HepG2 (cell line): Measurements from ENCODE around the gene RGR. TPM values are rescaled to one million over a fixed set of nuclear protein-coding genes. Genes with fewer than 3 reads are reported as not detected.

Experiments used
- GPN1 ChIP-seq: sonication (generic); formaldehyde crosslinking; IDR thresholded peaks from 2 replicates; pipeline ENCODE4 v1.5.1; 2020; ENCODE audit warnings: missing genetic modification reagents, borderline replicate concordance
- HOXD1 ChIP-seq: sonication (generic); formaldehyde crosslinking; IDR thresholded peaks from 2 replicates; pipeline ENCODE4 v1.5.0; 2020; ENCODE audit warnings: missing genetic modification reagents
- JARID2 ChIP-seq: sonication (generic); formaldehyde crosslinking; IDR thresholded peaks from 2 replicates; pipeline ENCODE4 v1.8.1; 2023; ENCODE audit warnings: missing genetic modification reagents, inconsistent platforms; ENCODE audit not compliant: insufficient replicate concordance
- KDM1A ChIP-seq: IDR thresholded peaks from 2 replicates; pipeline ENCODE4 v1.6.1; 2016; ENCODE audit warnings: missing compliant biosample characterization
- ONECUT2 ChIP-seq: sonication (generic); formaldehyde crosslinking; IDR thresholded peaks from 2 replicates; pipeline ENCODE4 v1.4.0; 2020; ENCODE audit warnings: missing genetic modification reagents
- PAF1 ChIP-seq: IDR thresholded peaks from 2 replicates; pipeline ENCODE4 v1.6.1; 2016; ENCODE audit warnings: missing genetic modification reagents, missing compliant biosample characterization
- SKI ChIP-seq: fragments of 450-650 bp; IDR thresholded peaks from one replicate; pipeline ENCODE4 v1.6.1; 2018; ENCODE audit warnings: mild to moderate bottlenecking; ENCODE audit not compliant: partially characterized antibody
- SMAD1 ChIP-seq: sonication (generic); formaldehyde crosslinking; IDR thresholded peaks from 2 replicates; pipeline ENCODE4 v1.4.0; 2020; ENCODE audit warnings: missing genetic modification reagents, low read depth, mild to moderate bottlenecking, borderline replicate concordance
- TEAD3 ChIP-seq: optimal IDR thresholded peaks from 2 replicates; pipeline ENCODE3; 2016; ENCODE audit warnings: borderline replicate concordance
- ZMYM3 ChIP-seq: sonication (generic); formaldehyde crosslinking; IDR thresholded peaks from 2 replicates; pipeline ENCODE4 v1.5.1; 2020; ENCODE audit warnings: mild to moderate bottlenecking, missing genetic modification reagents
- ZNF292 ChIP-seq: sonication (generic); formaldehyde crosslinking; IDR thresholded peaks from 2 replicates; pipeline ENCODE4 v1.8.1; 2022; ENCODE audit warnings: mild to moderate bottlenecking, low read depth, missing genetic modification reagents, borderline replicate concordance
- ZNF468 ChIP-seq: sonication (generic); formaldehyde crosslinking; IDR thresholded peaks from 2 replicates; pipeline ENCODE4 v1.8.0; 2022; ENCODE audit warnings: mild to moderate bottlenecking, moderate library complexity, missing genetic modification reagents
- ZNF543 ChIP-seq: sonication (generic); formaldehyde crosslinking; IDR thresholded peaks from 2 replicates; pipeline ENCODE4 v1.4.0; 2020; ENCODE audit warnings: mild to moderate bottlenecking, missing genetic modification reagents
- ZNF644 ChIP-seq: IDR thresholded peaks from 2 replicates; pipeline ENCODE4 v1.6.1; 2016; ENCODE audit warnings: low read depth
- ZNF83 ChIP-seq: sonication (generic); formaldehyde crosslinking; IDR thresholded peaks from 2 replicates; pipeline ENCODE4 v1.4.0; 2020; ENCODE audit warnings: missing genetic modification reagents, mild to moderate bottlenecking, borderline replicate concordance
- polyA plus RNA-seq, 8 experiments: library from polyadenylated mRNA; depleted of rRNA in 3 of 8; stranded (reverse) in 7 of 8; unstranded in 1 of 8; fragments of >200 nt; fragmentation: Illumina TruSeq in 4 of 8; extraction: Trizol in 4 of 8; gene quantifications; 2 replicates each; pipeline versions ENCODE4 v1.2.1 to v1.2.3, GENCODE V29; 2011 to 2016; ENCODE audit warnings: low read depth in 4 of 8, missing spikeins in 1 of 8, mixed read lengths in 1 of 8; ENCODE audit not compliant: insufficient read depth in 1 of 8
- total RNA-seq, 5 experiments: library from RNA; depleted of rRNA; stranded (reverse); fragments of >200 nt; fragmentation: Illumina TruSeq; extraction: Trizol; gene quantifications; 2 replicates each; pipeline ENCODE4 v1.2.3, GENCODE V29; 2016; ENCODE audit warnings: low read depth in 1 of 5
- TF ChIP-seq, protein P1 (sequence below): sonication (generic); formaldehyde crosslinking; IDR thresholded peaks from 2 replicates; pipeline ENCODE4 v1.9.0; 2022; ENCODE audit warnings: missing genetic modification reagents, mild to moderate bottlenecking, borderline replicate concordance
- TF ChIP-seq, protein P2 (sequence below), 2 experiments: sonication (generic) in 1 of 2; formaldehyde crosslinking in 1 of 2; IDR thresholded peaks; 2 replicates each; pipeline versions ENCODE4 v1.4.0 to v1.6.1; 2018 to 2020; ENCODE audit warnings: missing genetic modification reagents in 2 of 2, borderline replicate concordance in 1 of 2, low read depth in 1 of 2, mild to moderate bottlenecking in 1 of 2, missing biosample characterization in 1 of 2
- TF ChIP-seq, protein P3 (sequence below): IDR thresholded peaks from 2 replicates; pipeline ENCODE4 v1.6.1; 2016
- TF ChIP-seq, protein P4 (sequence below): sonication (generic); formaldehyde crosslinking; IDR thresholded peaks from 2 replicates; pipeline ENCODE4 v1.4.0; 2020; ENCODE audit warnings: mild to moderate bottlenecking, missing genetic modification reagents
- TF ChIP-seq, protein P5 (sequence below): IDR thresholded peaks from 2 replicates; pipeline ENCODE4 v1.6.1; 2016; ENCODE audit warnings: missing compliant biosample characterization, missing genetic modification reagents, borderline replicate concordance

RGR gene
- total and polyA plus RNA-seq, 2 of the 13 experiments (the other 11 are each of a cell fraction or from before 2014, with no cell fraction given), result 0.69 to 0.71 TPM

DNA sequence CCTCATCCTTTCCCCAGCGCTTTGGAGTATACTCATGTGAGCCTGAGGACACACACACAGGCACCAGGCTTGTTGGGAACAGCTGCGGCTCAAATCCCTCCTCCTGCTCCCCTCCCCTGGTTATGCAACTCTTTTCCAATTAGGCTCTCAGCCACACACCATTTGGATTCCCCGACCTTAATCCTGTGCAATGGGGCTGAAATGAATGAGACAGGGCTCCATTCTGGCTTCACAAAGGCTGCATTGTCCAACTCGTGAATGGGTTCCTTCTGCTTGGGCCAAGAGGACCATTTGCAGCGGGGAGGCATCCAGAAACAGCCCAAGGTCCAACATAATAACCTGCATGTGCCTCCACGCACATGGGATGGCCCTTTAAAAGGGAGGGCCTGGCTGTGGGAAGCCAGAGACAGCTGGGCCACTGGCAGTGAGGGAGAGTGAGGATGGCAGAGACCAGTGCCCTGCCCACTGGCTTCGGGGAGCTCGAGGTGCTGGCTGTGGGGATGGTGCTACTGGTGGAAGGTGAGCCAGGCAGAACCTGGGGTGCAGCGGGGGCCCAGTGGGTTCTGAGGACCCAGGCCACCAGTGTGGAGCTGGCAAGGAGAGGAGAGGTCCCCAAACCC is at the start of gene RGR (continued):
- no peak for TF ChIP-seq GPN1
- no peak for TF ChIP-seq ZNF543 (CRISPR knock-in tag)
- TF ChIP-seq SKI, result no peak
- TF ChIP-seq KDM1A (CRISPR knock-in tag), result 0 out of 2 replicates have a peak, but pooled peaks have one; percentile 33
- no peak for TF ChIP-seq JARID2 (CRISPR knock-in tag)
- TF ChIP-seq PAF1 (CRISPR knock-in tag), result no peak
- TF ChIP-seq, protein P1, sequence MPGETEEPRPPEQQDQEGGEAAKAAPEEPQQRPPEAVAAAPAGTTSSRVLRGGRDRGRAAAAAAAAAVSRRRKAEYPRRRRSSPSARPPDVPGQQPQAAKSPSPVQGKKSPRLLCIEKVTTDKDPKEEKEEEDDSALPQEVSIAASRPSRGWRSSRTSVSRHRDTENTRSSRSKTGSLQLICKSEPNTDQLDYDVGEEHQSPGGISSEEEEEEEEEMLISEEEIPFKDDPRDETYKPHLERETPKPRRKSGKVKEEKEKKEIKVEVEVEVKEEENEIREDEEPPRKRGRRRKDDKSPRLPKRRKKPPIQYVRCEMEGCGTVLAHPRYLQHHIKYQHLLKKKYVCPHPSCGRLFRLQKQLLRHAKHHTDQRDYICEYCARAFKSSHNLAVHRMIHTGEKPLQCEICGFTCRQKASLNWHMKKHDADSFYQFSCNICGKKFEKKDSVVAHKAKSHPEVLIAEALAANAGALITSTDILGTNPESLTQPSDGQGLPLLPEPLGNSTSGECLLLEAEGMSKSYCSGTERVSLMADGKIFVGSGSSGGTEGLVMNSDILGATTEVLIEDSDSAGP (CRISPR knock-in tag), result peak; percentile 99
- TF ChIP-seq ZNF292 (CRISPR knock-in tag), result no peak
- TF ChIP-seq HOXD1 (CRISPR knock-in tag), result no peak
- TF ChIP-seq, protein P2, sequence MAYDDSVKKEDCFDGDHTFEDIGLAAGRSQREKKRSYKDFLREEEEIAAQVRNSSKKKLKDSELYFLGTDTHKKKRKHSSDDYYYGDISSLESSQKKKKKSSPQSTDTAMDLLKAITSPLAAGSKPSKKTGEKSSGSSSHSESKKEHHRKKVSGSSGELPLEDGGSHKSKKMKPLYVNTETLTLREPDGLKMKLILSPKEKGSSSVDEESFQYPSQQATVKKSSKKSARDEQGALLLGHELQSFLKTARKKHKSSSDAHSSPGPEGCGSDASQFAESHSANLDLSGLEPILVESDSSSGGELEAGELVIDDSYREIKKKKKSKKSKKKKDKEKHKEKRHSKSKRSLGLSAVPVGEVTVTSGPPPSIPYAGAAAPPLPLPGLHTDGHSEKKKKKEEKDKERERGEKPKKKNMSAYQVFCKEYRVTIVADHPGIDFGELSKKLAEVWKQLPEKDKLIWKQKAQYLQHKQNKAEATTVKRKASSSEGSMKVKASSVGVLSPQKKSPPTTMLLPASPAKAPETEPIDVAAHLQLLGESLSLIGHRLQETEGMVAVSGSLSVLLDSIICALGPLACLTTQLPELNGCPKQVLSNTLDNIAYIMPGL (CRISPR knock-in tag; IDR thresholded peaks at IDR 0.05; ENCODE audit: borderline replicate concordance in 1 of 2, low read depth in 1 of 2), result no peak
- TF ChIP-seq SMAD1 (CRISPR knock-in tag), result no peak
- TF ChIP-seq TEAD3 (CRISPR knock-in tag), result peak; percentile 32
- TF ChIP-seq ZMYM3 (CRISPR knock-in tag), result no peak
- TF ChIP-seq ONECUT2, result no peak
- TF ChIP-seq ZNF468 (CRISPR knock-in tag), result no peak
- TF ChIP-seq ZNF644 (CRISPR knock-in tag), result peak; percentile 84; the same call in 1 of the 2 replicates
- TF ChIP-seq, protein P3, sequence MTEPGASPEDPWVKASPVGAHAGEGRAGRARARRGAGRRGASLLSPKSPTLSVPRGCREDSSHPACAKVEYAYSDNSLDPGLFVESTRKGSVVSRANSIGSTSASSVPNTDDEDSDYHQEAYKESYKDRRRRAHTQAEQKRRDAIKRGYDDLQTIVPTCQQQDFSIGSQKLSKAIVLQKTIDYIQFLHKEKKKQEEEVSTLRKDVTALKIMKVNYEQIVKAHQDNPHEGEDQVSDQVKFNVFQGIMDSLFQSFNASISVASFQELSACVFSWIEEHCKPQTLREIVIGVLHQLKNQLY (CRISPR knock-in tag), result no peak
- TF ChIP-seq, protein P4, sequence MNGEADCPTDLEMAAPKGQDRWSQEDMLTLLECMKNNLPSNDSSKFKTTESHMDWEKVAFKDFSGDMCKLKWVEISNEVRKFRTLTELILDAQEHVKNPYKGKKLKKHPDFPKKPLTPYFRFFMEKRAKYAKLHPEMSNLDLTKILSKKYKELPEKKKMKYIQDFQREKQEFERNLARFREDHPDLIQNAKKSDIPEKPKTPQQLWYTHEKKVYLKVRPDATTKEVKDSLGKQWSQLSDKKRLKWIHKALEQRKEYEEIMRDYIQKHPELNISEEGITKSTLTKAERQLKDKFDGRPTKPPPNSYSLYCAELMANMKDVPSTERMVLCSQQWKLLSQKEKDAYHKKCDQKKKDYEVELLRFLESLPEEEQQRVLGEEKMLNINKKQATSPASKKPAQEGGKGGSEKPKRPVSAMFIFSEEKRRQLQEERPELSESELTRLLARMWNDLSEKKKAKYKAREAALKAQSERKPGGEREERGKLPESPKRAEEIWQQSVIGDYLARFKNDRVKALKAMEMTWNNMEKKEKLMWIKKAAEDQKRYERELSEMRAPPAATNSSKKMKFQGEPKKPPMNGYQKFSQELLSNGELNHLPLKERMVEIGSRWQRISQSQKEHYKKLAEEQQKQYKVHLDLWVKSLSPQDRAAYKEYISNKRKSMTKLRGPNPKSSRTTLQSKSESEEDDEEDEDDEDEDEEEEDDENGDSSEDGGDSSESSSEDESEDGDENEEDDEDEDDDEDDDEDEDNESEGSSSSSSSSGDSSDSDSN (CRISPR knock-in tag), result 0 out of 2 replicates have a peak, but pooled peaks have one; percentile 22
- no peak for TF ChIP-seq ZNF83 (CRISPR knock-in tag)
- TF ChIP-seq, protein P5, sequence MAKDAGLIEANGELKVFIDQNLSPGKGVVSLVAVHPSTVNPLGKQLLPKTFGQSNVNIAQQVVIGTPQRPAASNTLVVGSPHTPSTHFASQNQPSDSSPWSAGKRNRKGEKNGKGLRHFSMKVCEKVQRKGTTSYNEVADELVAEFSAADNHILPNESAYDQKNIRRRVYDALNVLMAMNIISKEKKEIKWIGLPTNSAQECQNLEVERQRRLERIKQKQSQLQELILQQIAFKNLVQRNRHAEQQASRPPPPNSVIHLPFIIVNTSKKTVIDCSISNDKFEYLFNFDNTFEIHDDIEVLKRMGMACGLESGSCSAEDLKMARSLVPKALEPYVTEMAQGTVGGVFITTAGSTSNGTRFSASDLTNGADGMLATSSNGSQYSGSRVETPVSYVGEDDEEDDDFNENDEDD (CRISPR knock-in tag), result peak; percentile 41; the same call in 1 of the 2 replicates
